GM12878 (cell line): ENCODE data around the gene OR5K1. TPM values are rescaled to one million over a fixed set of nuclear protein-coding genes. Genes with fewer than 3 reads are reported as not detected.

ENCODE experiments used
- ATAC-seq: fragments of 200-7000 bp; cut with Tn5 transposase; 3 replicates; pipeline ENCODE4 v1.9.1; 2020; ENCODE audit warnings: mild to moderate bottlenecking, moderate library complexity
- BruUV-seq: library from RNA; stranded (reverse); fragments of 400-500 nt; replicated peaks from 2 replicates; lab custom pipeline; 2021; lab: Mats Ljungman, UMichigan
- CTCF ChIA-PET: fragments of 300-600 bp; sonication (Branson Sonifier 250); formaldehyde crosslinking; extraction: SDS; loops from one replicate; lab custom pipeline; 2021; ENCODE audit warnings: inconsistent platforms; lab: Yijun Ruan, JAX
- POLR2A ChIA-PET: fragments of 350-600 bp; formaldehyde crosslinking; extraction: SDS; loops from one replicate; lab custom pipeline; 2021; ENCODE audit warnings: inconsistent platforms; lab: Charles Lee
- RAD21 ChIA-PET: fragments of 300-600 bp; sonication (Branson Sonifier 250); formaldehyde crosslinking; loops from one replicate; lab custom pipeline; 2023; ENCODE audit warnings: antibody characterized with exemption; ENCODE audit not compliant: unreplicated experiment; lab: Charles Lee
- SMC1A ChIA-PET: fragments of 300-600 bp; sonication (Branson Sonifier 250); formaldehyde crosslinking; loops from one replicate; lab custom pipeline; 2023; ENCODE audit not compliant: unreplicated experiment, uncharacterized antibody; lab: Charles Lee
- DNase-seq: peaks from one replicate; pipeline ENCODE4 v3.0.0-alpha.2; 2011; ENCODE audit warnings: low read depth, low spot score
- FAIRE-seq: peaks from 3 replicates; lab custom pipeline; 2011; peaks lifted over from hg19 to GRCh38; lab: Jason Lieb, UNC
- H2AFZ ChIP-seq: 2 replicates; pipeline ENCODE4 v1.6.0; 2011; ENCODE audit warnings: low read depth, low read length, control low read depth; ENCODE audit not compliant: control insufficient read depth
- H3K27ac ChIP-seq: 2 replicates; pipeline ENCODE4 v1.5.1; 2011; ENCODE audit warnings: control low read depth; ENCODE audit not compliant: control insufficient read depth, insufficient read depth
- H3K27me3 ChIP-seq, 2 experiments: replicated peaks in 1 of 2; 2 replicates each; pipeline versions ENCODE4 v1.6.0 to v1.6.1; 2011; ENCODE audit warnings: low read length in 1 of 2; ENCODE audit not compliant: control insufficient read depth in 2 of 2, insufficient read depth in 2 of 2
- H3K36me3 ChIP-seq, 2 experiments: 2 replicates each; pipeline ENCODE4 v1.5.1; 2011; ENCODE audit warnings: low read length in 1 of 2; ENCODE audit not compliant: control insufficient read depth in 2 of 2, insufficient read depth in 2 of 2
- H3K4me1 ChIP-seq: 2 replicates; pipeline ENCODE4 v1.6.1; 2011; ENCODE audit warnings: mild to moderate bottlenecking, low read length, moderate library complexity, mixed read lengths; ENCODE audit not compliant: control insufficient read depth, insufficient read depth
- H3K4me2 ChIP-seq: 2 replicates; pipeline ENCODE4 v1.6.0; 2011; ENCODE audit warnings: control low read depth; ENCODE audit not compliant: control insufficient read depth, insufficient read depth
- H3K4me3 ChIP-seq: fragments of 200-600 bp; sonication (generic); 2 replicates; pipeline ENCODE4 v1.5.1; 2016
- H3K79me2 ChIP-seq: 2 replicates; pipeline ENCODE4 v1.6.0; 2011; ENCODE audit warnings: low read length; ENCODE audit not compliant: control insufficient read depth, insufficient read depth
- H3K9ac ChIP-seq: 2 replicates; pipeline ENCODE4 v1.8.0; 2011; ENCODE audit warnings: low read length, control low read depth, mixed read lengths; ENCODE audit not compliant: control insufficient read depth, insufficient read depth
- H3K9me3 ChIP-seq: replicated peaks from 3 replicates; pipeline ENCODE4 v1.5.1; 2011; ENCODE audit warnings: mild to moderate bottlenecking, low read length; ENCODE audit not compliant: control insufficient read depth, insufficient read depth
- H4K20me1 ChIP-seq: 2 replicates; pipeline ENCODE4 v1.6.0; 2011; ENCODE audit not compliant: control insufficient read depth, insufficient read depth
- ATF2 ChIP-seq: IDR thresholded peaks from 2 replicates; pipeline ENCODE4 v1.6.1; 2012; ENCODE audit warnings: low read length, inconsistent platforms
- BRCA1 ChIP-seq: IDR thresholded peaks from 2 replicates; pipeline ENCODE4 v1.6.1; 2011; ENCODE audit warnings: low read depth, low read length, improper control_type of control experiment
- EZH2 ChIP-seq: IDR thresholded peaks from 2 replicates; pipeline ENCODE4 v1.6.1; 2012; ENCODE audit warnings: low read depth, mild to moderate bottlenecking, control low read depth, inconsistent platforms, low read length, borderline replicate concordance; ENCODE audit not compliant: control insufficient read depth
- MEF2B ChIP-seq: fragments of 450-650 bp; IDR thresholded peaks from 2 replicates; pipeline ENCODE4 v1.6.1; 2018; ENCODE audit warnings: mild to moderate bottlenecking, moderate library complexity; ENCODE audit not compliant: partially characterized antibody, poor library complexity, severe bottlenecking
- NR2F1 ChIP-seq: fragments of 450-650 bp; conservative IDR thresholded peaks from 2 replicates; pipeline ENCODE4 v1.6.1; 2017; ENCODE audit warnings: mild to moderate bottlenecking
- NRF1 ChIP-seq: conservative IDR thresholded peaks from 2 replicates; pipeline ENCODE4 v1.6.1; 2011; ENCODE audit warnings: mild to moderate bottlenecking, low read depth, low read length, improper control_type of control experiment
- POU2F2 ChIP-seq: IDR thresholded peaks from 3 replicates; pipeline ENCODE4 v1.6.1; 2011; ENCODE audit warnings: low read depth, mild to moderate bottlenecking, low read length, borderline replicate concordance
- SIX5 ChIP-seq: IDR thresholded peaks from 2 replicates; pipeline ENCODE4 v1.6.1; 2011; ENCODE audit warnings: mild to moderate bottlenecking, low read depth, low read length, moderate library complexity; ENCODE audit not compliant: severe bottlenecking
- SKIL ChIP-seq: fragments of 450-650 bp; IDR thresholded peaks from 2 replicates; pipeline ENCODE4 v1.6.1; 2017; ENCODE audit warnings: mild to moderate bottlenecking, low read depth, inconsistent platforms; ENCODE audit not compliant: poor library complexity, severe bottlenecking
- USF1 ChIP-seq: IDR thresholded peaks from 2 replicates; pipeline ENCODE4 v1.6.1; 2011; ENCODE audit warnings: borderline replicate concordance, low read depth, mild to moderate bottlenecking, moderate library complexity, mixed read lengths, low read length; ENCODE audit not compliant: insufficient read depth; ENCODE audit errors: extremely low read length
- USF2 ChIP-seq: IDR thresholded peaks from 2 replicates; pipeline ENCODE4 v1.6.1; 2011; ENCODE audit warnings: low read depth, low read length, improper control_type of control experiment, borderline replicate concordance
- WGBS: methylation state at CpG from one replicate; pipeline ENCODE4 v1.1.6; 2016; ENCODE audit warnings: low lambda C conversion rate; ENCODE audit not compliant: insufficient replicate concordance, insufficient coverage; ENCODE audit errors: missing lambda C conversion rate; 5-methylcytosine and 5-hydroxymethylcytosine counted together
- in situ Hi-C: fragments of 300-500 bp; cut with MboI; formaldehyde crosslinking; loops from 9 replicates; pipeline ENCODE4 v1.14.3; 2018; ENCODE audit warnings: mixed read lengths
- intact Hi-C: fragments of 100-400 bp; cut with micrococcal nuclease; formaldehyde crosslinking; loops from one replicate; pipeline ENCODE4 v1.14.2; 2022; ENCODE audit not compliant: unreplicated experiment
- polyA plus RNA-seq, 11 experiments: library from polyadenylated mRNA; depleted of rRNA in 4 of 11; unstranded in 6 of 11; stranded (reverse) in 5 of 11; fragments of >200 nt; fragmentation: Nextera tagmentation in 4 of 11; fragmentation: Illumina TruSeq in 1 of 11; extraction: Ambion mirVana in 4 of 11; extraction: Trizol in 1 of 11; gene quantifications; 1 replicate in 1 of 11; 2 replicates in 10 of 11; pipeline versions ENCODE4 v1.2.1 to v1.2.3, GENCODE V29; 2011 to 2016; ENCODE audit warnings: inconsistent platforms in 2 of 11, missing spikeins in 2 of 11, low read depth in 1 of 11
- total RNA-seq, 4 experiments: library from RNA; depleted of rRNA in 3 of 4; stranded (reverse); fragments of >200 nt in 3 of 4; fragmentation: Illumina TruSeq in 1 of 4; extraction: Trizol in 1 of 4; gene quantifications; 2 replicates each; pipeline versions ENCODE4 v1.2.1 to v1.2.3, GENCODE V29; 2013 to 2021

The OR5K1 gene
- total and polyA plus RNA-seq, 10 of the 15 experiments (the other 5 are each of a cell fraction or from before 2014, with no cell fraction given): 0.50 TPM; not detected in 9

GRCh38 chr3:98512576-98512975 lies 49.6 kb downstream of the OR5K1 start:
- Histone ChIP-seq H3K4me3 (no peak overlapping the region), H3K27ac (no peak overlapping the region), H3K79me2 (peaks cover 9% of the 10 kb centered on the region), H3K9me3 (no peaks in the 10 kb centered on the region), H3K9ac (no peak overlapping the region), H3K36me3 (peaks cover 0 to 10% of the 10 kb centered on the region in 2 experiments; a peak in 3 of 4 replicates), H3K4me2 (no peak overlapping the region), H4K20me1 (no peaks in the 10 kb centered on the region), H3K27me3 (no peaks in the 10 kb centered on the region), H3K4me1 (no peaks in the 10 kb centered on the region), H2AFZ (no peak overlapping the region)
- ChIA-PET CTCF (no interaction called here), POLR2A (interaction anchor here (0.5 kb wide), 1 partner anchor 60 kb away, joined by 3 read pairs; no protein-coding TSS in a partner anchor), RAD21 (no interaction called here), SMC1A (interaction anchor here (1.7 kb wide), 1 partner anchor 53 kb away, joined by 4 read pairs; no protein-coding TSS in a partner anchor)
- 100% methylated on average over 4 of the region's 4 CpGs for WGBS
- BruUV-seq: no TSS peak
- TF ChIP-seq EZH2 (no peak), NRF1 (no peak), MEF2B (no peak), USF2 (no peak), NR2F1 (no peak), ATF2 (no peak), USF1 (no peak), SIX5 (no peak), POU2F2 (no peak), BRCA1 (no peak), SKIL (no peak)
- no peak for DNase-seq
- in situ Hi-C loops (loop anchor here (10.0 kb wide), 1 partner anchor 478 kb away; the partner anchor contains the start of gene GABRR3), intact Hi-C loops (no loop called here)
- no peak for FAIRE-seq
- ATAC-seq: no peak
